Measurements from ENCODE around the gene SGO2. TPM values are rescaled to one million over a fixed set of nuclear protein-coding genes. Genes with fewer than 3 reads are reported as not detected.
A peak's percentile ranks its signal among the peaks of the same experiment; 100 is the strongest.

SGO2 gene
- total RNA-seq, 1 experiment from 2014 or later, result 20.1 TPM

DNA sequence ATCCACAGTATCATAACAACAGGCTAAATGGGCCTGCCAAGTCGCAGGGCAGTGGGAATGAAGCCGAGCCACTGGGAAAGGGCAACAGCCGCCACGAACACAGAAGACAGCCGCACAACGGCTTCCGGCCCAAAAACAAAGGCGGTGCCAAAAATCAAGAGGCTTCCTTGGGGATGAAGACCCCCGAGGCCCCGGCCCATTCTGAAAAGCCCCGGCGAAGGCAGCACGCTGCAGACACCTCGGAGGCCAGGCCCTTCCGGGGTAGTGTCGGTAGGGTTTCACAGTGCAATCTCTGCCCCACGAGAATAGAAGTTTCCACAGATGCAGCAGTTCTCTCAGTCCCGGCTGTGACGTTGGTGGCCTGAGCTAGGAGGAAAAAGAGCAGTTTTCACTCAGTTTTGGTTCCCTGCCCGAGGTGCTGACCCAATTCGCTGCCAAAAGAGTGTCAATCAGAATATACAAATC is 48.3 kb upstream of the SGO2 start:
- POLR2A ChIA-PET, result no interaction called here
- intact Hi-C loops (cut with micrococcal nuclease; ENCODE audit: unreplicated experiment), result no loop called here
- Mint-ChIP-seq H3K4me3 (ENCODE audit: unreplicated experiment) (no peak overlapping the region), H3K36me3 (ENCODE audit: insufficient read depth, unreplicated experiment) (peaks cover 85% of the 10 kb centered on the region), H3K9me3 (ENCODE audit: unreplicated experiment) (no peaks in the 10 kb centered on the region), H3K27ac (ENCODE audit: unreplicated experiment) (no peak overlapping the region), H3K27me3 (ENCODE audit: insufficient read depth, unreplicated experiment) (no peaks in the 10 kb centered on the region), H3K4me1 (ENCODE audit: low read depth, unreplicated experiment) (peaks cover 20% of the 10 kb centered on the region)
- TF ChIP-seq, protein P1, sequence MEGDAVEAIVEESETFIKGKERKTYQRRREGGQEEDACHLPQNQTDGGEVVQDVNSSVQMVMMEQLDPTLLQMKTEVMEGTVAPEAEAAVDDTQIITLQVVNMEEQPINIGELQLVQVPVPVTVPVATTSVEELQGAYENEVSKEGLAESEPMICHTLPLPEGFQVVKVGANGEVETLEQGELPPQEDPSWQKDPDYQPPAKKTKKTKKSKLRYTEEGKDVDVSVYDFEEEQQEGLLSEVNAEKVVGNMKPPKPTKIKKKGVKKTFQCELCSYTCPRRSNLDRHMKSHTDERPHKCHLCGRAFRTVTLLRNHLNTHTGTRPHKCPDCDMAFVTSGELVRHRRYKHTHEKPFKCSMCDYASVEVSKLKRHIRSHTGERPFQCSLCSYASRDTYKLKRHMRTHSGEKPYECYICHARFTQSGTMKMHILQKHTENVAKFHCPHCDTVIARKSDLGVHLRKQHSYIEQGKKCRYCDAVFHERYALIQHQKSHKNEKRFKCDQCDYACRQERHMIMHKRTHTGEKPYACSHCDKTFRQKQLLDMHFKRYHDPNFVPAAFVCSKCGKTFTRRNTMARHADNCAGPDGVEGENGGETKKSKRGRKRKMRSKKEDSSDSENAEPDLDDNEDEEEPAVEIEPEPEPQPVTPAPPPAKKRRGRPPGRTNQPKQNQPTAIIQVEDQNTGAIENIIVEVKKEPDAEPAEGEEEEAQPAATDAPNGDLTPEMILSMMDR (IDR thresholded peaks at IDR 0.05; ENCODE audit: insufficient read depth in 1 of 2, low read depth in 1 of 2, low read length in 1 of 2, severe bottlenecking in 1 of 2, unreplicated experiment in 1 of 2), result no peak
- BruUV-seq (replicated peaks), result TSS peak; percentile 82
- H3K27me3 ChIP-seq (replicated peaks; ENCODE audit: control insufficient read depth, insufficient read depth, low read length), result no peaks in the 10 kb centered on the region
- CTCF ChIA-PET, result interaction anchor here (0.6 to 1.0 kb wide), 3 partner anchors 15 to 490 kb away, joined by 3 to 4 read pairs (median 3); no protein-coding TSS in a partner anchor
- H3K9me3 ChIP-seq, result no peaks in the 10 kb centered on the region
- H3K4me1 ChIP-seq, result peaks cover 32% of the 10 kb centered on the region
- no peak overlapping the region for H3K4me3 ChIP-seq (ENCODE audit: low read depth, low read length)
- DNase-seq, result no peak
- H3K36me3 ChIP-seq (ENCODE audit: control insufficient read depth, insufficient read depth, low read length), result no peaks in the 10 kb centered on the region; the same call in none of the 2 replicates

DNA sequence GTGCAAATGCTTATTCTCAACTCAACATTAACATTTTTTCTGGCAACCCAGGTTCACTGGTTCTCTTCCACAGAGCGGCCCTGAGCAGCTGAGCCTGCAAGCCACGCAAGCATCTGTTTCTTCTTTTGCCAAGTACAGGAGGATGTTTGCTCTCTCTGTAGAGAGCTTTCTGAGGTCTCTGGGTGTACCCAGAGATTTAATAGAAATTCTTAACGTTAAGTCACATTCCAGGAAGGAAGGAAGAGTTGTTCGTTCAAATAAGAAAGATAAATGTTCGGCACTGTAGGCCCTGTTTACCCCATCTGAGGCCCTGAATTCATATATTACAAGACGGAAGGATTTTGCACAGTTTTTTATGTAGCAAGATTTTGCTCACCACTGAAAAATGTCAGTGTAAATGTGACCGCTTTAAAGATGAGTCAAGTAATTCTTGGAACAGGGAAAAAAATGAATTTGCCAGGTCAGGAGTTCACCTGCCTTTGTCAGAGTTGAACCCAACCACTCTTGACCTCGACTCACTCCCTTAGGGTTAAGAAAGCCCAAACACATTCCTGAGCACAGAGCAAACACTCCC is 46.2 kb upstream of the SGO2 start:
- H3K4me3 ChIP-seq (ENCODE audit: low read depth, low read length), result no peak overlapping the region
- H3K9me3 Mint-ChIP-seq (ENCODE audit: unreplicated experiment), result no peaks in the 10 kb centered on the region
- DNase-seq, result peak; percentile 60
- intact Hi-C loops (cut with micrococcal nuclease; ENCODE audit: unreplicated experiment), result loop anchor here (2.0 to 5.0 kb wide), 5 partner anchors 98 to 499 kb away; no protein-coding TSS in a partner anchor
- no peaks in the 10 kb centered on the region; the same call in none of the 2 replicates for H3K36me3 ChIP-seq (ENCODE audit: control insufficient read depth, insufficient read depth, low read length)
- CTCF ChIA-PET, result interaction anchor here (0.7 kb wide), 1 partner anchor 550 kb away, joined by 3 read pairs; no protein-coding TSS in a partner anchor
- BruUV-seq (replicated peaks), result no TSS peak
- TF ChIP-seq, protein P1 (IDR thresholded peaks at IDR 0.05; ENCODE audit: insufficient read depth in 1 of 2, low read depth in 1 of 2, low read length in 1 of 2, severe bottlenecking in 1 of 2, unreplicated experiment in 1 of 2), result no peak
- H3K4me3 Mint-ChIP-seq (ENCODE audit: unreplicated experiment), result peak overlapping the region; percentile 31
- peak overlapping the region; percentile 11 for H3K27ac Mint-ChIP-seq (ENCODE audit: unreplicated experiment)
- H3K36me3 Mint-ChIP-seq (ENCODE audit: insufficient read depth, unreplicated experiment), result peaks cover 83% of the 10 kb centered on the region
- H3K4me1 Mint-ChIP-seq (ENCODE audit: low read depth, unreplicated experiment), result peaks cover 31% of the 10 kb centered on the region
- H3K9me3 ChIP-seq, result no peaks in the 10 kb centered on the region
- H3K4me1 ChIP-seq, result peaks cover 32% of the 10 kb centered on the region
- no peaks in the 10 kb centered on the region for H3K27me3 ChIP-seq (replicated peaks; ENCODE audit: control insufficient read depth, insufficient read depth, low read length)
- no peaks in the 10 kb centered on the region for H3K27me3 Mint-ChIP-seq (ENCODE audit: insufficient read depth, unreplicated experiment)
- POLR2A ChIA-PET, result no interaction called here

DNA sequence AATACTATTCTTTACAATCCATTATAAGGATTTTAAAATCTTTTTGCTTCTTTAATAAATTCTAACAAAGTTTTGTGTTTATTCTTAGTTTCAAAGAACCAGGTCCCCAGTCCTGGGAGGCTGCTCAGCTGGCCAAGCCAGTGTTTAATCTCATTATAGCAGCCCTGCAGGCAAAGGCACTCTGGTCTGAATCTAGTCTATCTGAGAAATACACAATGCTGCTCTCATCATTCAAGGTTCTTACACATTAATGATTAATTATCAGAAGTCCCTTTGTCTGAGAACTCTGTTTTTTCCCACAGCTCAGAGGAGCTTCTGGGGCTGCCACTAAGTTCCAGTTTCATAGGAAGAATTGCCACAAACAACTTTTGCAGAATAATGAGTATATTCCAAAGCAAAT is 43.8 kb upstream of the SGO2 start:
- no peaks in the 10 kb centered on the region for H3K27me3 Mint-ChIP-seq (ENCODE audit: insufficient read depth, unreplicated experiment)
- H3K4me3 Mint-ChIP-seq (ENCODE audit: unreplicated experiment), result no peak overlapping the region
- no peak for DNase-seq
- peaks cover 32% of the 10 kb centered on the region for H3K4me1 ChIP-seq
- H3K36me3 Mint-ChIP-seq (ENCODE audit: insufficient read depth, unreplicated experiment), result peaks cover 69% of the 10 kb centered on the region
- H3K27me3 ChIP-seq (replicated peaks; ENCODE audit: control insufficient read depth, insufficient read depth, low read length), result no peaks in the 10 kb centered on the region
- no peak overlapping the region for H3K27ac Mint-ChIP-seq (ENCODE audit: unreplicated experiment)
- intact Hi-C loops (cut with micrococcal nuclease; ENCODE audit: unreplicated experiment), result loop anchor here (2.0 to 5.0 kb wide), 5 partner anchors 25 to 260 kb away; no protein-coding TSS in a partner anchor
- no peaks in the 10 kb centered on the region; the same call in none of the 2 replicates for H3K36me3 ChIP-seq (ENCODE audit: control insufficient read depth, insufficient read depth, low read length)
- no peak overlapping the region for H3K4me3 ChIP-seq (ENCODE audit: low read depth, low read length)
- CTCF ChIA-PET, result interaction anchor here (0.9 to 2.5 kb wide), 2 partner anchors 28 to 254 kb away, joined by 4 to 21 read pairs; partner anchors contain the start of gene KCTD18
- H3K9me3 Mint-ChIP-seq (ENCODE audit: unreplicated experiment), result no peaks in the 10 kb centered on the region
- no peaks in the 10 kb centered on the region for H3K9me3 ChIP-seq
- TF ChIP-seq, protein P1 (IDR thresholded peaks at IDR 0.05; ENCODE audit: insufficient read depth in 1 of 2, low read depth in 1 of 2, low read length in 1 of 2, severe bottlenecking in 1 of 2, unreplicated experiment in 1 of 2), result no peak
- BruUV-seq (replicated peaks), result no TSS peak
- POLR2A ChIA-PET, result no interaction called here
- H3K4me1 Mint-ChIP-seq (ENCODE audit: low read depth, unreplicated experiment), result peaks cover 31% of the 10 kb centered on the region
